HG03135 (cell line): ENCODE data around the gene PRAC2.

Experiments used
- ATAC-seq: cut with Tn5 transposase; IDR thresholded peaks from one replicate; pipeline ENCODE4 v1.9.1; 2021; ENCODE audit warnings: mild to moderate bottlenecking, moderate library complexity; ENCODE audit not compliant: unreplicated experiment

Gene PRAC2

DNA sequence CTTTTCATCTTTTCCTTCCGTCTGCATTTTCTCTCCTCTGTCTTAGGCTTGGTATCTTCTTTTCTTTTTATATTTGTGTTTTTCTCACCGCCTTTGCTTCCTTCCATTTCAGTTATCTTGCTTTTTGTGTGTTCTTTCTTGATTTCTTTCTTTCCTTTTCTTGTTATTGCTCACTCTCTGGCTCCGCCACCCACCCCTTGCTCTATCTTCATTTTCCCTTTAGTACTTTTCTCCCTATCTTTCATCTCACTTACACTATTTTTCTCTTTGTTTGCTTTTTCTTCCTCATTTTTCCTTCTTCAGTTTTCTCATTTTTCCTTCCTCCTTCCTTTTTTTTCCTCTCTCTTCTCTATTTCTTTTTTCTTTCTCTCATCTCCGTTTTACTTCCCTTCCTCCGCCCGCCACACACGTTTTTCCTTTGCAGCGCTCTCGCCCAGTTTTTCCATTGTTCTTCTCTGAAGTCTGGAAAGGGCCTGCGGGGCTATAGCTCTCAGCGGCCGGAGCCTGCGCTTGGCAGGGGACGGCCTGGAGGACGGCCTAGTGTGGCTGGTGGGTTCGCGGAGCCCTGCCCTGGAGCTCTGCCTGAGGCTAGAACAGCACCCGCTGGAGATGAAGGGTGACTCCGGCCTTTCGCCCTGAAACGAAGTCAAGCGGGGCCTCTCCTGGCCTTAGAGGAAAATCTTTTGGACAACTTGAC, 10.8 kb downstream of the PRAC2 start:
- ATAC-seq = no peak

DNA sequence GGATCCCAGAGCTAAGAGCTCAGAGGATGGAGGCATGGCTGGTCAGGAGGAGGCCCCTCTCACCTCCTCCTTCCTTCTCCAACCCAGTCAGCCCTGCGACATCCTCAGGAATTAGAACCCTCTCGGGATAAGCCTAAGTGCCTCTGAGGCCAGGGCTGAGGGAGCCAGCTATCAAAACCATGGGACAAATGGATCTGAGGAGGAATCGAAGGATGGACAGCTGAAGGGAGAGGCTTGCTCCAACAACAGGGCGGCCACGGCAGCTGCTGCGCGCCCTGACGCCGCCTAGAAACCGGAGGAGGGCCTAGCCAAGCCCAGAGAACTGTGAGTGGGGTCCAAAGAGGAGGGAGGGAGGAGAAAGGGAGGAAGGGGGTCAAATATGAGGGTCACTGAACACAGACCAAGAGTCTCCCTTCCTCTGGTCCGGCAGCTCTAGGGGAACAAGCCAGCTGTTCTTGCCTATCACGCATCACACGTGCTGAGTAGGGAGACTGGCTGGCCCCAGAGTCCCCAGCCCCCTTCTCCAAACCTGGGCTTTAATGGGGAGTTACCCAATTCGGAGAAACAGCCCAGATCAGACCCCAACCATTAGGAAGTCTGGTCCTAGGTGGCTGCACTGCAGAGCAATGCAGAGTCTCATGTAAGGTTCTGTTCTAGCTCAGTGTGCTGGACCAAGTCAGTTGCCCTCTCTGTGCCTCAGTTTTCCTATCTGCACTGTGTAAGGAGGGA, 11.5 kb downstream of the PRAC2 start:
- ATAC-seq = no peak

- no peak for ATAC-seq
Measured at GRCh38 chr17:48735062-48735351, 12.0 kb downstream of the PRAC2 start.

- no peak for ATAC-seq
Measured at GRCh38 chr17:48737330-48738043, 14.5 kb downstream of the PRAC2 start.

GRCh38 chr17:48738424-48738802, 15.4 kb downstream of the PRAC2 start:
- no peak for ATAC-seq

DNA sequence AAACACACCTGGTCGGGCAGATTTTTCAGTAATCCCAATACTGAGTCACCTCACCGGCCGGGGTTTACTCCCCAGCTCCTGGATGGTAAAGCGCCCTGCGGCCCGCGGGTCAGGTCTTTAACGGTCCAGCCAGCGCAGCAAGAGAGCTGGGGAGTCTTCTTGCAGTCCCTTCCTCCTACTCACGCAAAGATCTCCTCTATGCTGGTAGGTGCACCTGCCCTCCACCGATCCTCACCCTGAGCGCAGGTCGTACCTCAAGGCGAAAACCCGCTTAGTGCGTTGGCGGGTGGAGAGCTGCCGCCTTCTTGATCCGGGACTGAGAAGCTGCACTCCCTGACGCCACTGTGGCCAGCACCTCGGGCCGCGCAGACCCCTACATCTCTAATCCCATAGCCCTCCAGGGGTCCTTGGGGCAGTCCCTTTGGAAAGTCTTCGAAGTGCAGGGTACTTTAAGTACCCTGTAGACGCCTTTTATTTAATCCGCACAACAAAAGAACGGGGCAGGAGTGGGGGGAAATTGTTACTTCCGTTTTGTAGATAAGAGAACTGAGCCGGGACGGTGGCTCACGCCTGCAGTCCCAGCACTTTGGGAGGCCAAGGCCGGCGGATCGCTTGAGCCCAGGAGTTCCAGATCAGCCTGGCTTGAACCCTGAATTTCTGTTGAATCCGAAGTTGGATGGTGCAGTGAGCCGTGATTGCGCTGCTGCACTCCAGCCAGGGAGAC, 16.0 kb downstream of the PRAC2 start:
- ATAC-seq = no peak

DNA sequence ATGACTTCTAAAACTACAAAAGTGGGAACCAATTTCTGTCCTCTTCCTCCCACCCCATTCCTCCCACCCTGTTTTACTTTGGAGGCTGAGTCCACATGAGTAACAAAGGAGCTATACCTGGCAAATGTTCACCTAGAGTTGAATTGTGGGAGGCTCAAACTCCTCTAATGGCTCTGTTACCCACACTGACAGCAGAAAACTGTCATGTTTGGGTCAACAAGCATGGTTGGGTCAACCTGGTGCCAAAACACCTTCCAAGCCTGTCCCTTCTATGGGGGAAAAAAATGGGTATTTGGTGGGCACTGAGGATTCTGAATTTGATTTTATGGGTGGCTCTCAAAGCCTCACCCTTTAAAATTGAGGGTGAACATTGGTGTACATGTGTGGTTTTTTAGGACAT, 17.6 kb downstream of the PRAC2 start:
- ATAC-seq = no peak

GRCh38 chr17:48745381-48746275, 22.6 kb downstream of the PRAC2 start:
- ATAC-seq = no peak

- ATAC-seq = no peak
Measured at GRCh38 chr17:48746916-48747444, 24.0 kb downstream of the PRAC2 start.

DNA sequence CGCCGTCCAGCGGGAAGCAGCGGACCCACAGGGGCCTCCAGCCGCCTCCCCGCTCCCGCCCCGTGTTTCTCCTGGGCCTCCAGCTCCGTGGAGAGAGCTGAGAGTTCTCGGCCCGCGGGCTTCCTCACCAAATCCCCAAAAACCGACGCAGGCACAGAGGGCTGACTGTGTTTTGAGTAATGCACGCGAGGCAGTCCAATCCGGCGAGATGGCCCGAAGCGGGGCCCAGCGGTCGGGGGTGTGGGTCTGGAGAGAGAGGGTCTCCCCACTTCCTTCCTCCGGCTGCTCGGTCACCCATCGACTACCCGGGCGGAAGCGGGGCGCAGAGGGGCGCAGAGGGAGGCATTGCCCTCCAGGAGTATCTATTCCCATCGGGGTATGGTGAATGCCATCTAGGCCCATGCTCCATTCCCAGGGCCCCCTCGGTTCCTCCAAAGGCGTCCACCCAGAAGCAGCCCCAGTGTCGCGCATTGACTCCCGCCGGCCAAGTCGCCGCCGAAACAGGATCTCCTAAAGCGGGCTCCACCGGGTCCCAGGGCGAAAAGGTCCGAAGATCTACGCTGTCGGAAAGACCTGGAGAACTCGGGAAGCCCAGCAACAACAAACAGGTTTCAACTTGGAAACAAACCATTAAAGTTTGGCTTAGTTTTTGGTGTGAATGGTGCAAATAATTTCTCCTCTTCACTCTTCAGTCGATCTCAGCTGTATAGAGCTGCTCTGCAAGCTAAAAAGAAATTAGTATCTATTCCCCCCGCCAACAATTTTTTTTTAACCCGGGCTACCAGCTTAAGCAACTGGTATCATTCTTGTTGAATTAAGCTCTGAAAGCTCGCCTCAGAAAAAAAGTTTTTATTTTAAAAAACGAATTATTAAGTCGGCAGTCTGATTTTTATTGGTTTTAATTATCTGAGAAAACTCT, 24.7 kb downstream of the PRAC2 start:
- no peak for ATAC-seq

GRCh38 chr17:48748718-48749566, 26.0 kb downstream of the PRAC2 start:
- no peak for ATAC-seq

DNA sequence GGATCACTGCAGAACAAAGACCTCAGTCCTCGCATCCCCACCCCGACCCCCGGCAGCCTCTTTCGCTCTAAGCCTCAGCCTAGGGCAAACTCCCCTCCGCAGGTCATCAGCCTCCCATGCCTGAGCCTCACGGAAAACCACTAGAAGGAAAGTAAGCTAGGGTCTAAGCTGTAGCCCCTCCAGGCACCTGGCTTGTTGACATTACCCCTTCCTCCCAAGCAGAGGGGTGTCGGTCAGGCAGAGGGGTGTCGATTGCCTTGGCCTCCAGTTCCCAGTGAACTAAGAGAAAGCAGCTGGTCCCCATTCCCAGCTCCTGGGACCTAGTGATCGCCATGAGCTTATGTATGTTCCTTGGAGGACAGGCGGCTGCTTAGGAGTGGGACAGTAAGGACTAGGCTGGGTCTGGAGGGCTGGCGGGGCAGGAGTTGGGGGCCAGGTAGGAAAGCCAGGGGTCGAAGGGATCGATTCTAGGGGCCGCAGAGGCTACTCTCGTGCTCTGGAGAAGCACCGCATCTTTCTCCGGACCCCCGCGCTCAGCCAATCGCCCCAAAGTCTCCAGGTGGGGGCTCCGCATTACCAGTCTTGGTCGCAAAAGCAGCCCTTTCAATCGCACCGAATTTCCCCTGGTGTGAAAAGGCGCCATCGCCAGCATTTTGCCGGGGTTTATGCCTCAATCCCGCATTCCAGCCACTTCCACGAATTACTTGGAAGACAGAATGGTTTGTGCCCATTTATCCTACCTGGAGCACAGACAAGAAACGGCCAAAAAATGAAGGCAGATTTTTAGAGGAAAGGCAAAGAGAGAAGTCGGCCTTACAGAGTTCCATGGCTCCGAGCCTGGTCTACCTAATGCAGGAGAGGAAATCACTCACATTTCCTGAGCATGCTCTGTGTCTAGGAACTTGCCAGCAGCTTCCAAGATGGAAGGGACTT, 26.9 kb downstream of the PRAC2 start:
- ATAC-seq = no peak

DNA sequence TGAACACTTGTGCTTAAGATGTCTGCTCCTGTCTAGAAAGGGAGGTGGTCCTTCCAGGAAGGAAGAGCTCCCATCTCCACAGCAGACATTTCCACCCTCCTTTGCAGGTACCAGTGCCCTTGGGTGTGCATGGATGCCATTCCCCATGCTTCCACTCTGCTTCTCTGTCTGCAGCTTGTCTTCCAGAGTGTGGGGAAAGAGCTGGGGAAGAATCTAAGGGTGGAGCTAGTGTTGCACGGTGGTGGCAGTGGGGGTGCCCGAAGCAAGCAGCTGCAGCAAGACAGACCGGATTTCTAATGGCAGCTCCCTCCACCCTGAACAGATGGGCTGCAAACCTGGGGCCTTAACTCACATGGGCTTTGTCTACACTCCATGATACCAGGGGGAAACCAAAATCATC, 28.2 kb downstream of the PRAC2 start:
- ATAC-seq = no peak

GRCh38 chr17:48751733-48752398, 28.9 kb downstream of the PRAC2 start:
- no peak for ATAC-seq

DNA sequence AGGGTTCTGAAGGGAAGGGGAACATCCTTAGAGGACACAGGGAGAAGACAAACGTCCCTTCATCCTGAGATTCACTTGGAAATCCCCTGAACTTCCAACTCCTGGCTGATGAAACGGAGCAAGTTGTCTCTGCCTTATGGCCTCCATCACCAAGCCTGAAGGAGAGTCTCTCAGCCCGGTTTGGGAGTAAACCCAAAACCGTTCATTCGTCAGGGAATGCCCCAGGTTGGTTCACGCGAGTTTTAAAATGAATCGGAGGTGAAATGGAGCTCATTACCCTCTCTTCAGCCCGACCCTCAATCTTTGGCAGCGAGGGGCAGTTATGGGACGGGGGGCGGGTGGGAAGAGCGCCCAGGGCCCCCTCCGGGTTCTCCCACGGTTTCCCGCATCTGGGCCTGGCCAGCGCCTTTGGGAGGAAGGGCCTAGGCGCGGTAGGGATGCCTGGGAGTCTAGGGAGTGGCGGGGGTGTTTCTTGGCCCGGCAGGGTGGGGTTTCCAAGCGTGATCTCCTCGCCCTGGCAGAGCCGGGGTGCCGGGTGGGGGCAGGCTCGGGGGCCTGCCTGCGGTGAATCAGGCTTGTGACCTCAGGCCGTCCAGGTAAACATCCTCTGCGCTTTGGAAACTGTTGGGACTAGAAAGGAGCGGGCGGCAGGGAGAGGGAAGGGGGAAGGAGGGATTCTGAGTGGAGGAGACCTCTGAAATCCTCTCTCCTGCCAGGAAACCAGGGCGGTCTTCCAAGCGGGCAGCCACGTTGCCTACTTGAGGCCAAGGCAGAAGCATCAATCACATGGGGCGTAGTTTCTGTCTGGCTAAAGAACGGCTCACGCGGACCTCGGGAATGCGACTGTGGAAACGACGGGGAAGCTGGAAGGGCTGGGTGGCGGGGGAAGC, 29.7 kb downstream of the PRAC2 start:
- no peak for ATAC-seq
